Embryonic facial prominence (tissue), 1 donor: Measurements from ENCODE around the gene PLXNA4.

Source experiments
- DNase-seq: peaks from one replicate; pipeline ENCODE4 v3.0.0-alpha.2; 2016; ENCODE audit errors: extremely low spot score

Gene PLXNA4

DNA sequence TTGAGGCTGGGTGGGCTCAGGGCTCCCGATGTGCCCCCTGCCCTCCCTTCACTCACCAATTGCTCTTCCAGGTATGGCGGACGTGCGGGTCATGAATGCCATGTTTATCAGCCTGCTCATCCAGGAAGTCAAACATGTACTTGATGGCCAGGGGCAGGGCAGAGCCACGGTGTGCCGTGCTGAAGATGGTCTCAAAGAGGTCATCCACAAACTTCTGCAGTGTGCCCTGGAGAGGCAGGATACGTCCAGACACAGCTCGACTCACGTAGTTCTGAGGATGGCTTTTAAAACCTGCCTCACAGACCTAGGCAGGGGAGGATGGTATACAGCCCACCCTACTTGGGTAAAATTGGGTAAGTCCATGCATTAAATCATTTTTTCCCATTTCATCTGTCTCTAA is 431.2 kb downstream of the PLXNA4 start:
- no peak for DNase-seq

DNA sequence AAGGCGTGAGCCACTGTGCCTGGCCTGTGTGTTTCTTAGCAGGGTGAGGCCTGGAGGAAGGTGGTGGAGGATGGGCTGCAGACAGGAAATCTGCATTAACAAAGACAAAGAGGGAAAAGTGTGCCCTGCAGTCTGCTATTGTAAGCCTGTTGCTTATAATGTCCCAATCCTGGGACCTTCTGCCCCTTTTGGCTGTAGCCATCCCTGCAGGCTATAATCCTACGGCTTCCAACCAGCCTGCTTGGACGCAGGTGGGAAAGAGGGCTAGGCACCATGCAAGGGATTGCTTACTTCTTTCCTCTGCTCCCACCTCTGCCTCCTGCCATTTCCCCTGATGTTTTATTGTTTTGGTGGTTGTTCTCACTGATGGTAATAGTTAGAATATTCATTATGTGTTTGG is 434.3 kb downstream of the PLXNA4 start:
- DNase-seq, result no peak

DNA sequence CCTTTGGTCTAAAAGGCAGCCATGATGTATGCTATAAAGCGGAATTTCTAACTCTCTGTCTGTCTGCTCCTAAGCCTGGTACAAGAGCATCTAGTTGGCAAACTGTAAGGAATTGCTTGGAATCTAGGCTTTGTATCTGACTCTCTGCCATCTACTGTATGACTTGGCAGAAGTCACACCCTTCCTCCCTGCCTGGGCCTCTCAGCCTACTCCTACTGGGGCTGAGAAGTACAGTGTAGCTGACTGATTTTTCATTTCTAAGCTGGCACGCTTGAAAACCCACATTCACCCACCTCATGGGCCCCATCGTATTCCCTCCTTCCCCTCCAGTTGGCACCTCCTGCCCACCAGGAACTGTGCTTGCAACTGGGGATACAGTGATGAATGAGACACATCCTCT is 435.2 kb downstream of the PLXNA4 start:
- DNase-seq, result no peak

DNA sequence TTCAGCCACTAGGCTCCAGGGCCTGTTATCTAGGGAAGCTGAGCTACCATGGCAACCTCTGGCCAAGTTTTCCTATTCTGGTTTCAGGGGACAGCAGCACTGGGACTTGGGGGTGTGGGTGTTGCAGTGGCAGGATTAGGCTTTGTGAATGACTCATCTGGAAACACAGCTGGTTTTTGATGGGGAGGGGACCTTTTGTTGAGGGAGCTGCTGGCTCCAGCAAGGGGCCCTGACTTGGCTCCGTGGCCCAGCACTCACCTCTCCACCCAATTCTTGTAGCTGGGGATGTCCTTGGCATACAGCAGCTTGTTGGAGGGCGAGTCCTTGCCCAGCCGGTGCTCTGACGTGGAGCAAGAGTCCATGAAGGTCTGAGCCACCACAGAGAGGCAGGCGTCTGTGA is 435.9 kb downstream of the PLXNA4 start:
- DNase-seq, result no peak

DNA sequence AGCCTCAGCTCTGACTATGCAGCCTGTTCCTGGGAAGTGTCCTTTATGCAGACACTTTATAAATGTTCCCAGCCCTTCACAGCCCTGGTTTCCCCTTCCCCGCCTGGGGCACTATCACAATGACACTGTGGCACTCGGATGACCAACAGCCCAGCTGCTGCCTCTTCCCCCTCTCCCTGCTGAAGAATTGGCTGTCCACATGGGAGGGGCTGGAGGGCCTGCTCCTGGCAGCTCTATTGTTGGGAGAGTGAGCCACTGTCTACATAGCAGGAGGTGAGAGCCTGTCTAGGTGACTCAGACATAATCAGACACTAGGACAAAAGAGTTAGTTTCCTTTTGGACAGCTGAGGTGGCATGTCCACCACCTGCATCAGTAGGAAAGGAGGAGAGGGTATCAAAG is 437.5 kb downstream of the PLXNA4 start:
- DNase-seq, result no peak

DNA sequence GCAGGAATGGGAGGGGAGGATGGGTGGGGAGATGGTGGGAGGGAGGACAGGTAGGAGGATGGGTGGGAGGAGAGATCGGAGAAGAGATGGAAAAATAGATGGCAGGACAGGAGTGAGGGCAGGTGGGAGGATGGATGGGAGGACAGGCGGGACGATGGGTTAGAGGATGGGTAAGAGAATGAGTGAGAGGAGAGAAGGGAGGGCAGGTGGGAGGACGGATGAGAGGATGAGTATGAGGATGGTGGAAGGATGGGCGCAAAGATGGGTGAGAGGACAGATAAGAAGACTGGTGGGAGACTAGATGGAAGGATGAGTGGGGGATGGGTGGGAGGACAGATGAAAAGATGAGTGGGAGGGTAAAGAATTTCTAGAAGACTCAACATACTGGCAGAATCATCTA is 438.6 kb downstream of the PLXNA4 start:
- no peak for DNase-seq

DNA sequence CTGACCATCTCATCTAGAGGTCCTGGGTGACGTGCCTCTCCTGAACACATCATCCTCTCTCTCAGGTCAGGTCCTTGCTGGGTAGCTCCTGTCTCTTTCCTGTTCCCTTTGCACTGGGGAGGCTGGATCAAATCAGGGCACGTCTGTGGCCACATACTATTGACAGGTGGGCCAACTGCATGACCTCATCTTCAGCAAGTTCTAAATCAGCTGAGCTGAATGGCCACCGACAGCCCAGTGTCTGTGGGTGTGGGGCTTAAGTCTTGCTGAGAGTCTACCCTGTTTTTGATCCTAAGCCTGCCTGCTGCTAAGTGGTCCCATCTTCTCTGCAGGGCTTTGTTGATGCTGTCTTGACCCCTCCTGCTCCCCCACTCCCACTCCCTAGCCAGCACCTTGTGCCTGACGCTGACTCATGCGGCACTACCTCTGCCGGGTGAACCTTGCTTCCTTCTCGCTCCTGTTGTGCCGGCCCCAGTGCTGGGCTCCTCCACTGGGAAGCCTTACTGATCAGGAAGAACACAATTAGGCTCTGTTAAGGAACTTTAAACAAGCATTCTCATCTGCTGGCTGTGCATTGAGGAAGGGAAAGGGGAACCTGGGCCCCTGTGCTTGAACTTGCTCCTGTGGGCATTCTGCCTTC is 440.4 kb downstream of the PLXNA4 start:
- no peak for DNase-seq

DNA sequence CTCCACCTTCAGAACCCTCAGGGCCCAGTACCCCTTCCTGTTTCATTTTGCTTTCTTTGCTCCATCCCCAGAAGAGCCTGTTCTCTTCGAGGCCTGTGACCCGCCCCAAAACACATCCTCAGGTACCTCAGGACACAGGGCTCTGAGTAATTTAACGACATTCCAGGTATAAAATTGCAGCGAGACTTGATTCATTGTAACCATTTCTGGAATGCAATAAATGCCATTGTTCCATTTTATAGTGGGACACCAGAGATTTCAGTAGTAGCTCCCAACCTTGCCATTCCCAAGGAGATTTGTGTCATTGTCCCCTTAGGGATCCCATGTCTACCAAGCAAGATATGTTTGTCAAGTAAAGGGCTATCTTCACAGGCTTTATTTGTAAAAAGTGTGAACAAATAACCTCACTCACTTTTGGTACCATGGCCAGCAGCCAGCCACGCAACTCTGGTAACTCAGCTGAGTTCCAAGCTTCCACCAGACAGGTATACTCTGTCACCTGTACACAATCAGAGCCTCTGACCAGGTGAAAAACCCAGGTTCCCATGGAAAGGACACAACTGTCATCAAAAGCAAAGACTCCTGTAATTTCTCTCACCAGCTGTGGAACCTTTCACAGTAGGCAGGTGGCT is 441.3 kb downstream of the PLXNA4 start:
- DNase-seq, result no peak

DNA sequence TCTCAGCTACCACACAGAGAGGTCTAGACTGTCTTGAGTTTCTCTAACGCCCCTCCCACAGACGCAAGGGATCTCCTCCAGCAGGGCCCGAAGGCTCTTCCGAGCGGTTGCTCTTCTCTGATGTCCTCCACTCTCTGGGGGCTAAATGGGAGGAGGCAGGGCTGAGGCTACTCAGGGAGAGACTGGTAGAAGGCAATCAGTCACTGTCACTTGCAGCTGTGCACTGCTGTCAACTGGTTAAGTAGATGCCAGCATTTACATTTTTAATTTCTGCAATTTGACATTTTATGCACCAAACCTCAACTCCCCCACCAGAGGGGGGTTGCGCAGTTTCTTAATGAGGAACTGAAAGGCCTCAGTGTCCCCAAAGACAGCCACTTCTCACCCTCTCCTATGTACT is 442.8 kb downstream of the PLXNA4 start:
- DNase-seq, result no peak

DNA sequence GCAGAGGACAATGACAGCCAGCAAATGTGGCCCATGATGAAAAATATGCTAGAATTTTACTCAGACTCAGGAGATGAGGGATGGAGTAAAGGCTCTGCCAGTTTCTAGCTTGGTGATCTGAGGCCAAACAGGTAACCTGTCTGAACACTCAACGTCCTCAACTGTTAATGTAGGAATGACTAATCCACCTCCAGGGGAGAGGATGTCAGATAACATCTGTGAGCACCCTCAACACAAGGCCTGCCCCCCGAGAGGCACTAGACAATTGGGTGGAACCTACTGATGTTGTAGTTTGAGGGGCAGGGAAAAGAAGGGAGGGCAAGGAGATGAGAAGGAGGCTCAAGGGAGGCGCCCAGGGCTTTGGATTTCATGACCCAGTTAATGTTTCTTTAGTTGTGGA is 445.1 kb downstream of the PLXNA4 start:
- no peak for DNase-seq

DNA sequence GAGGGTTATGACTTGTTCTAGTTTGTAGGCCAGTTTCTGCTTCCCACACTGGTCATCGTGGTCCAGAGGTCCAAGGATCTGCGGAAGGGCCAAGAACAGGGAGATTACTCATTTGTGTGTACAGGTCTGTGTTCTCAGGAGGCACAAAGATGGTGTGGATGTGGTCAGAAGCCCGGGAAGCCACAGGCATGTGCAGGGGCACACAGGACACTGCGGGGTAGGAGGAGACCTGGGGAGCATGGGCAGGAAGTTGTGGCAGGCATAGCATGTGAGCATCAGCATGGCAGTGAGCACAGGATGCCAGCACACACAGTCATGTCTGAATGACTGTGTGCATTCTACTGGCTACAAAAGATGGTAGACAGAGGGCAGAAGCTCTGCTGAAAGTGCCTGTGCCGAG is 445.8 kb downstream of the PLXNA4 start:
- DNase-seq, result no peak

DNA sequence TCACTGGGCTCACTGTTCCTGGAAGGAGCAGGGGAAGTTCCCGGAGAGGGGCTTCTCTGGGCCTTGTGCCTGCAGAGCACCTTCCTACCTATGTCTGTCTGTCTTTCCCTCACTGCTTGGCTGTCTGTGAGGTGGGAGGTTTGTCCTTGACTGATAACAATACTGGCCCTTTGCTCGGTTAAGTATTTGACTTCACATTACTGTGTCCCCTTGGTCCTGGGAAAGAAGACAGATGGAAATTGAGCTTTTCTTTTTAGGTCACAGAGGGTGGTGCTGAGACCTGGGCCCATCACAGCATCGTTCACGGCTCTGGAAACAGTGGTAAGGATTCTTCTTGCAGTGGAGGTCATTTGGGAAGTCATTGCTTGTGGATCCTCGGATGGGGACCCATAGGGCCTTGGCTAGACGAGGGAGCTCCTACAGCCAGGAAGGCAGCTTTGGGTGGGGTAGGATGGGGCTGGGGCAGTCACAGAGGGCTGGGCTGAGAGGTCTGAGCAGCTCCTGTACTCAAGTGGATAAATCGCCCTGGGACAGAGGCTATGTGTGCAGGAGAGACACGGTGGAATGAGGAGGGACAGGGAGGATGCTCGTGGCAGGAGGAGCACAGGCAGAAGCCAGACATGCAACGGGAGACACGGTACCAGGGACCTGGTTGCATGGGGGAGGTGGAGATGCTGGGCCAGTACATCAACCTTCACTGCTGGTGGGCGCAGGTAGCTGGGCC is 450.2 kb downstream of the PLXNA4 start:
- DNase-seq, result no peak

DNA sequence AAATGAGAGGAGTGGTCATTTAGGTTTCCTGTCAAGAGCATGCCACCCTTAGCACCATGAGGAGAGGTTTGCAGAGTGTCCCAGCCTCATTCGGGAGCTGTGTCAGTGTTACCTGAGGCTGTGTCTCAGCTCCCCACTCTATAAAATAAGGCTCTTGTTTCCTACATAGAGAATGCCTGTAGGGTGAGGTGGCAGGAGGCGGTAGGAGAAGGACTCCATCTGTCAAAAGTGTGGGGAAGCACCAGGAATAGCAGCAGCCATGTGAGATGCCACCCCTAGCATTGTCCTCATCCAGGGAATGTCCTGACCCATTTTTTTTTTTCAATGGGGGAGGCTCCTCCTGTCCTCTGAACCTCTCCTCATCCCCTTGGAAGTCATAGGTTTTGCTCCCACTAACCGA is 451.2 kb downstream of the PLXNA4 start:
- no peak for DNase-seq

DNA sequence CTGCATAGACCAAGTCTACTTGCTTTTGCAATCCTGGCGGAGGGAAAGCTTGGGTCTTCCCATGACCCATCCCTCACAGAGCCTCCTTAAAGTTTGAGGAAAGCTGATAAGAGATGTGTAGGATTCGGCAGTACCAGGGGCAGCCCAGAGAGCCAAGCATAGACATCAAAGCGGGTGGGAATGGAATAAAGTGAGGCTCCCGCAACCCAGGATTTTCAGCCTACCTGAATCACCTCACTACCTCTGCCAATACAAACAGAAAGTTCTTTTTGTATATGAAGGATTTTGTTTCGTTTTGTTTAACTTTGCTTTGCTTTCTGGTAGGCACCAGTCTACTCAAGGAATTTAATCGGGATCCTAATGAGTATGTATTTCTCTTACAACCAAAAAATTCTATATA is 451.7 kb downstream of the PLXNA4 start:
- no peak for DNase-seq

DNA sequence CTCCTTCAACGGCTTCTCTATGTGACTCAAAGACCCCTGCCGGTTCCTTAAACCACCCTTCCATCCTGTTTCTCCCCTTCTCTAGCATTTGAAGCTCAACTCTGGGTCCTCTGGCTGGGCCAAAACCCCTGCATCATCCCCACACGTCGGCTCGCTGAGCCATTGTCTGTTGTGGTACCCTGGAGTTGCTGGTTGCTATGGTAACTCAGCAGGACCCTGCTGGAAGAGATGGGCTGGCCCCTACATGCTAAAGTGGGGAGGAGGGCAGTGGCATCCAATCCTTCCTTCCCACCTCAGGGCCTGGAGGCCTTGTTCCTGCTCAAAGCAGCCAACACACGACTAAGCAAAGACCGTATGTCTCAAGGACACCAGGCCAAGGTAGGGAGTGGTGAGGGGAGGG is 452.5 kb downstream of the PLXNA4 start:
- no peak for DNase-seq

DNA sequence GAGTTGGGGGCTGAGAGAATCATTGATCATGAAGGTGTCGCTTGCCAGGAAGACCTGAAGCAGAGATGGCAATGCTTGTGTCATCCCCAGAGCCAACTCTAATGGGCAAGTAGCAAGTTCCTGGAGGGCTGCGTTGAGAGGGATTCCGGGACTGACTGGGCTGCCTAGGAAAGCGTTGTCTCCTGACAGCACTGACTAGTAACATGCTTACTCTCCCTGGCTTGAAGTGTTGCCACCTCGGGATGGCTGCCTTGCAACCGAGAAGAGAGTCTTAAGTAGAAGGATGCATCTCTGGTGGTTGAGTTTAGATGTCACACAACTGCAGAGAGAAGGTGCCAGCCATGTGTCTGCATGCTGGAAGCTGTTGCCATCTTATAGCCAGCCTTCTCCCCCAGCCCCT is 453.4 kb downstream of the PLXNA4 start:
- no peak for DNase-seq

DNA sequence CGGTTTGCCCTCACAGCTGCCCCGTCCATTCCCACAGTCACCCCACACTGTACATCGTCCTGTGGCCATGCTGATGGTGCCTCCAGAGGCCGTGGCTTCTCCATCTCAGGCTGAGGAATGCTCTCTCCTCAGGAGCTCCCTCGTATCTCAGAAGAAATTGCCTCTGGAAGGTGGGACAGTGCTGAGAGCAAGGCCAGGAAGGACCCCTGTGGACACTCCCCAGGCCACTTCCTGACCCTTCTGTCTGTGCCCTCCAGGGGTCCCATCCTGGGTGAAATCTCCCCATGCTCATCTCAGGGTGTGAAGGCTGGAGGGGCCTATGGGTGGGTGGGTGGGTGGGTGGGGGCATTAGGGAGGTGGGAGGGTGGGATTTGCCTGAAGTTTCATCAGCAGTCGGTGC is 454.3 kb downstream of the PLXNA4 start:
- DNase-seq, result no peak

DNA sequence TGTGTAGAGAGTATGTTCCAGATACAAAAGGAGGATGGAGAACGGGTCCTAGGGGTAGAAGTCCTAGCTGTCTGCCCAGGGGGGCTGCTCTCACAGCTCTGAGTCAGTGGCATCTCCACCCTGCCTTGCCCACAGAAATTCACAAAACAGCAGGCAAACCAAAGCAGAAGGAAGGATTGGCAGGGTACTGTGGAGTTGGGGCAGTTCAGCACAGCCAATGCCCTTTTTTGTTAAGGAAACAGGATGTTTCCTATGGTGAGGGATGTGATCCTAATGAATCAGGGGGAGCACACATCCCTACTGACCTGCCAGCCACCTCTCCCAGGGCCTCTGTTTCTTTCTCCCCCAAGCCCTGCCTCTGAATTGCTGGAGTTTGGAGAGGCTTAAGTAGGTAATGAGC is 457.6 kb downstream of the PLXNA4 start:
- DNase-seq, result no peak

DNA sequence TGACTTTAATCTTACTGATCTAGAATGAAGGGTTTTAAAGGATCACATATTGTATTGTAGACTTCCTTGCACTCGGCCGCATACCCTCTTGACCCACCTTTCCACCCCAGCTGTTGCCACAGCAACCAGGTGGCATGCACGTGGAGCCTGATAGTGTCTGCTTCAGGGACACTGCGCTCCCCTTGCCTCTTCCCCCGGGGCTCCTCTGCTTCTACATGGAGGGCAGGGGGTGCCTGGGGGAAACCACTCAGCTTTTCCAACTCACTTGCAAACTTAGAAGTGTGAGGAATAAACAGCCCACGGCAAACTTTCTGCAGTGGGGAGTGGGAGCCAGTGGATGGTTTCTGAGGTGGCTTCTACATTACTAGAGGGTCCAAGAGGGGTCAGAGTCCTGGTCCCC is 458.6 kb downstream of the PLXNA4 start:
- DNase-seq, result no peak

DNA sequence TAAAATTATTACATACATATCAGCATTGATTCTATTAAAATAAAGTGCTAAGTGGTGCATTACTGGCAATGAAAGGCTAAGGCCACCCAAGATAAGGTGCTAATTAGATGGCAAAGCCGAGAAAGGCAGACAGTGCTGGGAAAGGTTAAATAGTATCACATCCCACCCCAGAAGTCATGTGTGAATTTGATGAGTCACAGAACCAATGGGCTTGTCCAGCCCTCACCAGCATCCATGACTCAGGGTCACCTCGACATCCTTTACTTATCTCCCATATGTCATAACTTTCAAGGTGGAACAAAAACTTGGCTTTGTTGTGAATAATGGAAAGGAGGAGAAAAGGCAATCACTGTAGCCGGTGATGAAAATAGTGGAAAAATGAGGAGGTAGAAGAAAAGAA is 459.1 kb downstream of the PLXNA4 start:
- no peak for DNase-seq

DNA sequence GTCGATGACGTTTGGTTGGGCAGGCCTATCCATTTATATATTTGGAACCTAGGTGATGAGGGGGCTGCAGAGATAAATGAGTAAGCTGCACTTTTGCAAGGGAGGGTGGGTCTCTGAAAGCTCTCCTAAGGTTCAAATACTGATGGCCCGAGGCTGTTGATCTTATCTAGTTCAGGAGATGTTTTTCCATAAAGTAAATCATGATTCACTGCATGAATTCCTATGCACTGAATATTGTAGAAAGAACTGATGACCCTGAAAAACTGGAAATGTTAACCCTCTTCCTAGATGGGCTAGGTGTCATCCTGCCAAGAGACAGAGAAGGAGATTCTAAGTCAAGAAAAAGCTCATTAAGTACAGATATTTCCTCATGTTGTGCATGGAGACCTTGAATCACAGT is 459.9 kb downstream of the PLXNA4 start:
- no peak for DNase-seq

DNA sequence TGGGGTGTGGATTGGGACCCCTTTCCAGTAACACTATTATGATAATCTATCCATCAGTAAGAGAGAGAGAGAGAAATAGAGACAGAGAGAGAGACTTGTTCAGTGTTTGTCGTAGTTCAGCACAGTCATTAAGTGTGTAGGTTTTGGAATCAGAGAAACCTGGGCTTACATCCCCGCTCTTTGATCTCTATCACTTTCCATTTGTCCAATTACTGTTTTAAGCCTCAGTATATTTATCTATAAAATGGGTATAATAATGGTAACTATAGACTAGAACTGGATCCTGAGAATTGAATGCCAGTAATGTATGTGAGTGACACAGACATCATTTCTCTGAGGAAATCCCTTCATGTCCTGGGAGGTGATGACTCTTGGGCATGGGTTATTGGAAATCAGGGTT is 460.5 kb downstream of the PLXNA4 start:
- DNase-seq, result no peak

DNA sequence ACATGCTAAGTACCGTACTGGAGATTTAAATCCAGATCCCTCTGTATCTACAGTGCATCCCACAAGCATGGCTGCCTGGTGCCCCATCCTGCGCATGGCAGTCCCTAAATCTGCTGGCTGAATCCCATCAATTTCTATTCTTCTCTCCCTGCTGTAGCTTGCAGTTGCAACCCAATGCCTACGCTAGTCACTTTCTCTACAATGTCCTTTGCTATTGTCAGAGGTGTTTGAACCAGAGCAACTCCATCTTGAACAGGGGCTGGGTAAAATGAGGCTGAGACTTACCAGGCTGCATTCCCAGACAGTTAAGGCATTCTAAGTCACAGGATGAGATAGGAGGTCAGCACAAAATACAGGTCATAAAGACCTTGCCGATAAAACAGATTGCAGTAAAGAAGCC is 461.2 kb downstream of the PLXNA4 start:
- DNase-seq, result no peak
